Measurements from ENCODE around the gene TIMP1.

Gene TIMP1

DNA sequence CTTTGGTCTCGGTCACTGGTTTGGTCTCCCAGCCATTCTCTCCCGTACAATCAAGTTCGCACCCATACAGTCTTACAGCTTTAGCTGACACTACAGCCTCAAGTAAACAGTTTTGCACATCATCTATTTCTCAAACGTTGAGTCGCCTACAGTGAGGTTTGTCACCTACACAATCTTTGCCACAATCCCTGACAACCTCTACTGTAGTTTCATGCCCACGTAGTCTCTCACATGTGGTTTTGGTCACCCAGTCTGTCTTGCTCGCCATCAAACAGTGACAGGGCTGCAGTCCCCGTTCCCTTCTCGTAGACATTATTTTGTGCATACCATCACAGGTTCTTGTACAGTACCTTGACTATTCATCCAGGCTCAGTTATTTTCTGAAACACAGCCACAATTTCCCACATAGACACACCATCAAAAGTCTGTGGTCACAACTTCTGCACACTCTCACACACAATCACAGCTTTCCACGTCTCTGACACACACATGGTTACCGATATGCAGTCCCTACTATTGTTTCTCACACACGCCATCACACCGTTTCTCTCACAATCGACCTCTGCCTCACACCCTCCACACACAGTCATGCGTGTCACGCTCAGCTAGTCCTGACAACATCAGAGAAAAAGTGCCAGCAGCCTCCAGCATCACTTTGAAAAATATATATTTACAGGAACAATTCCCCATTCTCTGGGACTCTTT is 52.8 kb downstream of the TIMP1 start:
- DNase-seq (ENCODE audit: low read depth): no peak

All from activated T-cell treated with anti-CD3 and anti-CD28 coated beads for 1 hour (primary cell).